GM18511 (cell line): Measurements from ENCODE around the gene FEZ2.
A peak's percentile ranks its signal among the peaks of the same experiment; 100 is the strongest.

Experiments
- ATAC-seq: cut with Tn5 transposase; IDR thresholded peaks from one replicate; pipeline ENCODE4 v1.9.1; 2021; ENCODE audit warnings: mild to moderate bottlenecking, moderate library complexity; ENCODE audit not compliant: unreplicated experiment

Gene FEZ2

DNA sequence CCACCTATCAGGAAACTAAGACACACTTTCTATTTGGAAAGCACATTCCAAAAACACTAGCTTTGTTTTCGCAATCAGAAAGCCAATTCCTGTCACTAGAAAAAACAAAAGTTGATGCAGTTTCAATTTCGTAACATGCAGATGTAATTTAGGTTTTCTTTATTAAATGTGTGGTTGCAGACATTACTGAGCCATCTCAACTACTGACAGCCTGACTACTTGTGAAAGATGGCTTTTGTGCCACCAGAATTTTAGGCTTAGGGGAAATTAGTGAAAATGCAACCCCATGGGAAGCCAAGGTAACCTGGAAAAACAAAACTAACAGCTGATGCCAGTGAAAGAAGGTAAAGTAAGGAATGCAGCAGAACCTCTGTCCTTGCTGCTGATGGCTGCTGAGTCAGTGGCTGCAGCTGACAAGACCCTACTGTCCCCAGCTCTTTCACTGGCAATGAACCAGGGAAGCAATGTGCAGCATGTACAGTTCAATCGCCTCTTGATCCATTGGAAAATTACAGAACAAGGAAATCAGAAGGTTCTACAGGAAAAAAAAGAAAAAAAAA lies 34.9 kb downstream of the FEZ2 start:
- ATAC-seq, result no peak

DNA sequence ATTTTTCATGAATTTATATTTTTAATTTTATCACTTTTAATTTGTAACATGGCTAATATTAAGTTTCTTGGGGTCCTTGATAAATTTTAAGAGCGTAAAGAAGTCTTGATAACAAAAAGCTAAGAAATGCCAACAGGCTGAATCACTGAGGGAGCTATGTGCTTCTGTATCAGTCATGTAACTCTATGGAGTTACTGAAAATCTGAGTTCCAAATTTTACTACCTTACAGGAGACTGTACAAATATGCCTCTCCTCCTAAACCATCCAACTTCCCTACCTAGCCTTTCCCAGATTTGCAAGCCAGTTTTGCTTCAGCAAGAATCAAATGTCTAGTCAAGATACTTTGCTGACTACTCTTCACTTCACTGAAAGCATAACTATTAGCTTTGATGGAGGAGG lies 35.7 kb downstream of the FEZ2 start:
- no peak for ATAC-seq

DNA sequence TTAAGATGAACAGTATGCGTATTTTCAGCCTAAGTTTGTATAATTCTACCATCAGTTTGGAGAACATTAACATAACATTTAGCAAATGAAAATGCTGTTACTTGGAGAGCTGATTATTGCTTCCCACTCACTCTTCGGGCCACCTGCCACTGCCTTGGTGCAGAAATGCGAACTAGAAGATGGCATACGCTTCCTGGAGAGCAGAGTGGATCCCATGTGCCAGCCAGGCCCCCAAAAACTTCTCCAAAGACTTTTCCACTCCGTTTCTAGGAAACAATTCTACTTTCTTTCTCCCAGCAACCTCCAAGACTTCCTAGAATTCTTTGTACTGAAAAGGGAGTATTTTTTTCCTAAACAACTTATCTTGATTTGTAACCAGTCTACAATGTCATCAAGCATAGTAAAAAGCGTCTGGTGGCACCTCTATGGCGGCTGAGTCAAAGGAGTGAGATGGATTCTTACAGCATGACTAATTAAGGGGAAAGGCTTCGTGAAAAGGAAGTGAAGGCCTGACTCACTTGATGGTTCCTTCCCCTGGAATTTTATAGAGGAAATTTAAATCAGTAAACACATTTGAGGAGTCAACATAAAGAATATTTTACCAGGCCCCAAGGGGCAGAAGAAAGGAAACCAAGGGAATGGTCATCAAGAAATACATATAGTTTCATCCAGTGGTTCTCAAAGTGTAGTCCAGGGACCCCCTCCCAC lies 36.6 kb downstream of the FEZ2 start:
- ATAC-seq, result no peak

DNA sequence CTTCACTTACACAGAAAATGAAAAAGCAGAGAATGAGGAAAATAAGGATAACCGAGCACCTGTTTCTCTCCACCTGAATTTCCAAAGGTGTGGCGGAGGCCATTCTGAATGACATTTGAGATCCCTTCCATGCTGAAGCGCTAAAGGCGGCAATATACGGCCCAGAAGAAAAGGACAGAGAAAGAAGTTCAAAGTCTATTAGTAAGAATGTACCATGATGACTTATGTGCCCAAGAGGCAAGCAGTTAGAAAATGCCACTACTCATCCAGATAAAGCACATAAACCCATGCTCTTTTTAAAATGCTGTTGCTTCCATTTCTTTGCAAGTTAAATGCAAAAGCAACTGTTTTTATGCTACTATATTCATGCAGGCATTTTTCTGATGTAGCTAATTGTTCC lies 37.2 kb downstream of the FEZ2 start:
- no peak for ATAC-seq

DNA sequence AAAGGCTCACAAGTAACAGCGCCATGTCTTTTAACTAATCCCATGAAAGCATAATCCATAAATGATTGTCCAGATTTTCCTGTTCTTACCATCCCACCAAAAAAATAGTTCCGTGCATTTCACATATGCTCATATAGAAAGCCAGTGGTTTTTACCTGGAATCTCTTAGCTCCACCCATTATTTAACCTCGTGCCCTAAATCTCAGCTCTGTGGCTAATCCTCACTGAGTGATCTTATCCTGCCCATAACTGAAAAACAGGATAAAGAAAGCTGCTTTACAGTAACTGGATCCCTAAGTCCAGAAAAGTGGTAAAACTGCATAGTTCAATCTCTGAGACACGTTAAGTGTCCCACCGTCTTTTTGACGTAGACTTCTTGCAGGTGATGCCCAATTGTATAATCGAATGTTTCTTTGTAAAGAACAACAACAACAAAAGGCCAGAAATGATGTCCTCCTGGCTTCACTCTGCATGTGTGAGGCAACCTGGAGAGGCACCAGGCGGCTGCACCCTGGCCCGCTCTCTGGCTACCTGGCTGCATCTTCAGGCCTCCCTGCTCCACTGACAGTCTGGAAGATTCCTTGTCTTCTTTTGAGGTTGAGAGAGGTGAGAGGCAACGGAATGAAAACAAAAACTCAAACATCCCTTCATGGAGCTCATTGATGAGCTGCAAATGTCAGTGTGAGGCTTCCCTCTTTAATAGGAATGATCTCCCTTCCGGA lies 38.6 kb downstream of the FEZ2 start:
- no peak for ATAC-seq

DNA sequence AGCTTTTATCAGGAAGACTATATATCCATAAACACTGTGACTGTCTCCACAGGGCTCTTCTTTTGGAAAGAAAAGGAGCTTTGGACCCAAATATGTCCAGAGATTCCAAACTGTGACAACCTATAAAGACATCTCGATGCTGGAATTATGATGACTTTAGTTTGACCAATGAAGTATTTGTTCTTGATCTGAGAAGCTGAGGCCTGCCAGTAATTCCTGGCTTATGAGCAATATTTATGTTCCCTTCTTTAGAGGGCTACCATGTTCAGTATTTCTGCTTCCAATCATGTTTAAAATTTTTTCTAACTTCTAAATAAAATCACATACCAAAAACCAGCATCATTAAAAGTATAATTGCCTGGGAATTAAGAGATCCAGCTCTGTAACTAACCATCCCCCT lies 41.1 kb downstream of the FEZ2 start:
- ATAC-seq, result no peak

DNA sequence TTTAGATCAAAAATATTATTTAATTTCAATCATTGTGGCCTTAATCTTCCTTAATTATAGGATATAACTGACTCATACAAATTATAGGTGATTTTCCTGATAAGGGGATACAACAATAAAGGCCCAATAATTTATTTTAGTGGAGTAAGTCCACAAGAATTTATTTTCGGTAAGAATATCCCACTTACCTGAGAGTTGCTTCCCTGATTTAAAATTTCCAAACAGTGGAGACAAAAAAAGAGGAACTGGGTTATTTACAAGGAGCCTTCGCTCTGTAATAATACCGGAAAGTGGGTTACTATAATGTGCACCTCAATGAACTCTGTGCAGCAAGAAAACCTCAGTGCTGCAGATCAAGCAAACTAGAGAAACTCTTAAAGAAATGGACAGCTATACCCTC lies 42.2 kb downstream of the FEZ2 start:
- no peak for ATAC-seq

DNA sequence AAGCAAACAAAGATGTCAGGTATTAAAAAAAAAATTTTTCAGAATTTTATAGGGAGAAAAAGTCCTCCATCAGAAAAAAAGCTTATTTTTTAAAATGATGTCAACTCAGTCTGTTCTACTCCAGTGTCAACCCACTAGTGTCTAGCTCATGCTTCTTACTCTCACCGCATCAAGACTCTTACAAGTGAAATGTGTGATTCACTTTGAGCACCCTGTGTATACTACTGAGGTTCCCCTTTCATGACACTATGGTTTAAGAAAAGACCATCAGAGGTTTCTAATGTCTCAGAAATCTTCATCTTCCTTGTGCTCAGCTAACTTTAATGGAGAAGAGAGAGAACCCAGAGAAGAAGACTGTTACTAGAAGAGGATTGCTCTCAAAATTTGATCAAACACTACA lies 43.4 kb downstream of the FEZ2 start:
- ATAC-seq, result no peak

DNA sequence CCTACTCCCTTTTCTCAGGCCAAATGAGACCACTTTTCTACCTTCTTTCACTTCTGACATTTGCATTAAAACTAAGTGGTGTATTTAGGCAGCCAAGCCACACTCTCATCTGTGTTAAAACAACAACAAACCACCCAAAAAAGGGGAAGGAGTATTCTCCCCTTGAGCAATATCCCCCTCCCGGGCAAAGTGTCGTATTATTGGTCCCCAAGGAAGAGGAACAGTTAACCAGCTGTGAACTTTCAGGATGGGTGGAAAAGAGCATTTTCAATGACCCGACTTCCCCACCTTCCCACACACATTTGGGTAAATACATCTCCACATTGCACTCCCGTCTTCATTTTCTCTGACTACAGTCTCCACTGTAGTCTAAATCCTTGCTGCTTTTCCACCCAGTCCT lies 44.3 kb downstream of the FEZ2 start:
- ATAC-seq, result no peak

DNA sequence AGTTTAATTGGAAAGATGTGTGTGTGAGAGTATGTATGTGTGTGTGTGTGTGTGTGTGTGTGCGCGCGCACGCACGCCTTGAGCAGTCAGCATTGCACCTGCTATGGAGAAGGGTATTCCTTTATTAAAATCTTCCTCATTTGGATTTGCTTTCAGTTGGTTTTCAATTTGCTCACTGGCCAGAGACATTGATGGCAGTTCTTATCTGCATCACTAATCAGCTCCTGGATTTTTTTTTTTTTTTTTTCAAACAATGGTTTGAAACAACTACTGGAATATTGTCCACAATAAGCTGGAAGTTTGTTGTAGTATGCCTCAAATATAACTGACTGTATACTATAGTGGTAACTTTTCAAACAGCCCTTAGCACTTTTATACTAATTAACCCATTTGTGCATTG lies 48.0 kb downstream of the FEZ2 start:
- ATAC-seq, result no peak

DNA sequence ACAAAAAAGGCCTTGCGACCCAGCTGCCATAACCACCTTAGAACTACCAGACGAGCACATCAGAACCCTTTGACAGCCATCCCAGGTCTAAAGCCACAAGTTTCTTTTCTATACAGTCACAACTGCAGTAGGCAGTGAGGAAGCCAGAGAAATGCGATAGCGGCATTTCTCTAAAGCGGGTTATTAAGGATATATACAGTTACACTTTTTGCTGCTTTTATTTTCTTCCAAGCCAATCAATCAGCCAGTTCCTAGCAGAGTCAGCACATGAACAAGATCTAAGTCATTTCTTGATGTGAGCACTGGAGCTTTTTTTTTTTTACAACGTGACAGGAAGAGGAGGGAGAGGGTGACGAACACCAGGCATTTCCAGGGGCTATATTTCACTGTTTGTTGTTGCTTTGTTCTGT lies 48.8 kb downstream of the FEZ2 start:
- ATAC-seq, result no peak

DNA sequence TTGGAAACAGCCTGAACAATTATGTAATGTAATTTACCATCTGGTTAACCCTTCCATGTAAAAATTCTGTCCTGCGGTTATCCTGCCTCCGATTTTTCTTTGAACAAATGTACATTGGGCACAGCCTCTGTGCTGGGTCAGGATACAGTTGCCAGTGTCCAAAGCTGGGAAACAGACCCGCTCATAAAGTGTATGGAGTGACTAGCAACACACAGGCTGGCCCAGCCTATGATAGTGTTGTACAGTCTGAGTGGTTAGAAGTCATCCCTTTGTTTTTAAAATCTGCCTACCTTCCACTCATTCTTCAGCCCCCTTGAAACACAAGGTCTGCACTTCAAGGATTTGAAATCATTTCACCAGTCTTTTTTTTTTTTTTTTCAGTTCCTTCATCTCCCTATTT lies 50.1 kb downstream of the FEZ2 start:
- no peak for ATAC-seq

DNA sequence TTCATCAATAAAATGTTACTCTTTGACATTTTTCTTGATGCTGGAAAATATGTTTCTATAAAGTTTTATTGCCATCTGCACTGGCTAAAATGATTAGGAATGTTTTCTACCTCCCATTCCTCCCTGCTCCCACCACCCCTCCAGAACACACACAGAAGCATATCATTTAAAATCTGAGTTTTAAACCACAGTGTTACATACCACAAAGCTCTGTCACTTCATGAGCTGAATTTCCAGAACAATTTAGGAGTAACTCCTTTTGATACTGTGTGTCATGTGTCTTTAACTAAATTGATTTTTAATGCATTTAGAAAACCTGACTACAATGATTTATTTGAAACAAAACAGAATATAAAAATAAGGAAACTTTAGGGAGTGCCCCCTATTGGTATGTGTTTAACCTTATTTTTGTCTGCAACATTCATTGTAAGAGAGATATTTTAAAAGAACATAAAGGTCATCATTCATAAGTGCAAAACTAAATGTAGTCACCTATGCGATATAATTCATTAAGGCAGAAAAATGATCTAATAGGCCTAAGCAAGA lies 52.0 kb downstream of the FEZ2 start:
- ATAC-seq, result no peak

DNA sequence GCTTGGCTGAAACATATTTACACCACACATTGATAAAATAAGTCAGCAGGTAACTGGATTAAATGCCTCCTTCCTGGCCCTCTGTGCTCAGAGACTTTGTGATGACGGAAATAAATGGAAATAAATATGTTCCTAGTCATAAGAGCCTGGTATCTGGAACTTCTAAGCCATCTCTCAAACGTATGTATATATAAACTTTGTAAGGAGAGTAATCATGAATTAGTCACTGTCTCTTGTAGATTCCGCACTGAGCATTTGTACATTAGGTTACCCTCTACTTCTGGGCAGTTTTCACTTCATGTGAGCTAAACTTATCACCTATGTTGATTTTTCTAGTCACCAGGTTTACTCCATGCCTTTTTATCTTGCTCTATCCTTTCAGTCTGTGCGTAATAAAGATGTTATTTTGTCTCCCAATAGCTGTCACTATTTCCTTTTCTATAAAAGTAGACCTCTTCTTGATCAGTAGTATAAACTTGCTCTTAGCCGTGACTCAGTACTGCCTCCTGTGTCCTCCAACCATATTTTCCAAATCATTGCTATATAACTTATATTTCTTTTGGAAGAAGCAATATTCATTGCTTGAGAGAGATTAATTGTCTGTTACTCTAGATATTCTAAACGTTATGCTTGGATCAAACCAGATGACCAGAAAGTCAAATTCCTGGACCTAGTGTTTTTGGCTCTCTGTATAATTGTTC lies 53.2 kb downstream of the FEZ2 start:
- no peak for ATAC-seq

DNA sequence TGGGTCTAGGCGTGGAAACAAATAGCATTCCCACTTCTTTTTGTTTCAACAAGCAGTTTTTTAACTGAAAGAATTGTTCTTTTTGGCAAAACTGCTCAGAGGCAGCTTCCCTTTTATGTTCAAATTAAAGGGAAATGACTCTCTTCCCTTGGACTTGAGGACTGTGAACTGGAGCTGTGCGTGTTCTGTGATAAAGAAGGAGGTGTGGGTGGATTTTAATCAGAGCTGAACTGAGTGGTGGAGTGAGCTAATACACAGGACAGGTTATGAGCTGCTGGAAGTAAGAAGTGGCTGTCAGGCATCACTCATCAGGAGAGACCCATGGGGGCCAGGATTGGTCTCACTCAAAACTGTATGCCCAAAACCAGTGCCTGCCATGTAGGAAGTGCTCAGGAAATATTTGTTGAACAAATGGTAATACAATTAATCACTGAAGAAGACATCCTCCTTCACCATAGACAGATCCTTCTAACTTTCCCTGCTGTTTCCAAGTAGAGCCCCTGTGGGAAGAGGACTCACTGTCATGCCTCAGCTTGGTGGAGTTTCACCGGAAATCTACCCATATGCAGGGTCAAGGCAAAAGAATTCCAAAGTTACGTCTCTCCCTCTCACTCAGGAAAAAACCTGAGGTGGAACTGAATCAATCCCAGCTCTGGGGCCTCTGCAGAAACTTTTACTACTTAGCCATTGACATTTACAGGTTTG lies 55.9 kb downstream of the FEZ2 start:
- no peak for ATAC-seq

DNA sequence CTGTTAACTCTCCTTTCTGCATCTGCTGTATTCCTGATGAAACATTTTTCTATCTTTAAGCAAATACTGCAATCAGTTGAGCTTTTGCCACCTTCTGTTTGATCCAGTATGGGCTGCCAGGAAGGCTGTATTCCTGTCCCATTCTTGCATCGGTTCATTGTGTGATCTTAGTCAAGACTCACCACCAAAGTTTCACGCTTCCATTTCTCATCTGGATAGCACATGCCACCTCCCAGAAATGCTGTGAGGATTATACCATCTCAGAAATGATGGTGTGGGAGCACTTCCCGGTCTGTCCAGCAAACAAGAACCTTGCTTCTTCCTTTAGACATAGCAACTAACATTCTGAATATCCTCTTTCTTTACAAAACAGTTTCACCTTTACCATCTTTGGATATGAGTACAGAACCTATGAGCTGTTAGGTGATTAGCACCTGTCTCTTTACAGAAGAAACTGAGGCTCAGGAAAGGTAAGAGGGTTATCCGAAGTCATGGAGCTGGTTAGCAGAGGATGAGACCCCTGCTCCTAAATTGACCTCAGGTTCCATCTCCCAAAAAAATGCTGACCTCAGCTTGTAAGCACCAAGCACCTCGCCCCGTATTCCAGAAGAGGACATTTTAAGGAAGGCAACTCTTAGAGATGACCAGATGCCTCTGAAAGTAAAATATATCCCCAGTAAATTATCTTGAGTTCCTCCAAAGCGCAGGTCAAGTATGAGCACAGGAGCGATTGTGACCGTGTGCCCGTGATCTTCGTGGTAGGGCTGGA lies 56.8 kb downstream of the FEZ2 start:
- no peak for ATAC-seq

DNA sequence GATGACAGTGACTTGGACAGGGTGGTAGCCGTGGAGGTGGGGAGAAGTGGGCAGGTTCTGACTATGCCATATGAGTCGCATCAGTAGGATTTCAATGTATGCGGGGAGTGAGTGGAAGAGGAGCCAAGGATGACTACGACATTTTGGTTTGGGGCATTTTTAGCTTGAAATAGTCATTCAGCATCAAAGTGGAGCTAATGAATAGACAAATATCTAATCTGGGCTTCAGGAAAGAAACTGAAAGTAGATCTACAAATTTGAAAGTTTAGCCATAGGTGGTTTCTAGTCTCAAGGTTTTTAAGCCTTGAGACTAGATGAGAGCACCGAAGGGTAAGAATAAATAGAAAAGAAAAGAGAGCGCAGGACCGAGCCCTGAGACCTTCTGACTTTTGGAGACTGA lies 58.3 kb downstream of the FEZ2 start:
- ATAC-seq, result peak; percentile 81

DNA sequence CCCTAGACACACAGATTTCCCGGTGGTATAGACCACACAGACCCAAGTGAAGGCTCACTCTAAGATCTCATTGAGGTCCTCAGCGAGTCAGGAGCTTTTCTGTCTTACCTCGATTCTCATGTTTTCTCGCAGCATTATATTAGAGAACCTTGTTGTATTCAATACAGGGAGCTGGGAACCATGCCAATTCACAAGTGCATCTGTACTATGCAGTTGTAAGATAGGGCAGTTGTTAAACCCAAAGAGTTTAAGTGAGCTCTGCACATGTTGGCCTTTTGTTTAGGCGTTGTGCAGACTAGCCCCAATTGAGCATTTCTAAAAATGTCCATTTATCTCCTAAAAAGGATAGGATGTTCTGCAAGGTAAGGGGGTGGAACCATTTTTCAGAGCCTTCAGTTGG lies 59.6 kb downstream of the FEZ2 start:
- no peak for ATAC-seq

DNA sequence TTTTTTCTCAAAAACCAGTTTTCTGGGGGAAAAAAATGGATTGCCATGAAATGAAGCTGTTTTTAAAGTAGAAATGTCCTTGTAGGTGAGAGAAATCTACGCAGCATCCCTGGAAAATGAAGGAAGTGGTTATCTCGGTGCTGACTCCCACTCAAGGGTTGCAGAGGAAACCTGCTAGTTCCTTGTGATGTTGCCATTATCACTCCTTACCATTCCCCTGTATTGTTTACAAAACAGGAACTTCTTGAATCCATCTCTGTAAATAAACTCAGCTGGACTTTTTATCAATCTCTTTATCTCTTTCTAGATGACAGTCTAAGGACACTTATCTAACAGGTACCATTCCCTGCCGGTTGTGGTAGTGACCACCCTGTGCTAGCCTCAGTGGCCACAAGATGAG lies 61.2 kb downstream of the FEZ2 start:
- no peak for ATAC-seq

DNA sequence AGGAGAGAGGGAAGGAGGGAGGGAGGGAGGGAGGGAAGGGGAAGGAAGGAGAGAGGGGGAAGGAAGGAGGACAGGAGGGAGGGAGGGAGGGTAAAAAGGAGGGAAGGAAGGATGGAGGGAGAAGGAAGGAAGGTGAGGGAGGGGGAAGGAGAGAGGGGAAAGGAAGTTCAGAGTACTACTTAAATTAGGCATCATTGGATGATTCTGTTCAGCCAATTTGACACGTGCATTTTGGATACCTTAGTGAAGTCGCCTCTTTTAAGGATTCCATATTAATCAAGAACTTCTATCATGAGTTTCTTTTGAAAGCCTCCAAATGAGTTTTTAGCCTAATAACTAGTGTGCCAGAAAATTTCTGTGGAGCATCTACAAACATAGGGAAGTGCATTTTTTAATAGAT lies 62.9 kb downstream of the FEZ2 start:
- ATAC-seq, result no peak
